ENCODE results near the gene ARID3A. TPM values are rescaled to one million over a fixed set of nuclear protein-coding genes. Genes with fewer than 3 reads are reported as not detected.

Gene ARID3A
- total and polyA plus RNA-seq, 8 donors: 20.6 to 35.7 (median 23.6) TPM

DNA sequence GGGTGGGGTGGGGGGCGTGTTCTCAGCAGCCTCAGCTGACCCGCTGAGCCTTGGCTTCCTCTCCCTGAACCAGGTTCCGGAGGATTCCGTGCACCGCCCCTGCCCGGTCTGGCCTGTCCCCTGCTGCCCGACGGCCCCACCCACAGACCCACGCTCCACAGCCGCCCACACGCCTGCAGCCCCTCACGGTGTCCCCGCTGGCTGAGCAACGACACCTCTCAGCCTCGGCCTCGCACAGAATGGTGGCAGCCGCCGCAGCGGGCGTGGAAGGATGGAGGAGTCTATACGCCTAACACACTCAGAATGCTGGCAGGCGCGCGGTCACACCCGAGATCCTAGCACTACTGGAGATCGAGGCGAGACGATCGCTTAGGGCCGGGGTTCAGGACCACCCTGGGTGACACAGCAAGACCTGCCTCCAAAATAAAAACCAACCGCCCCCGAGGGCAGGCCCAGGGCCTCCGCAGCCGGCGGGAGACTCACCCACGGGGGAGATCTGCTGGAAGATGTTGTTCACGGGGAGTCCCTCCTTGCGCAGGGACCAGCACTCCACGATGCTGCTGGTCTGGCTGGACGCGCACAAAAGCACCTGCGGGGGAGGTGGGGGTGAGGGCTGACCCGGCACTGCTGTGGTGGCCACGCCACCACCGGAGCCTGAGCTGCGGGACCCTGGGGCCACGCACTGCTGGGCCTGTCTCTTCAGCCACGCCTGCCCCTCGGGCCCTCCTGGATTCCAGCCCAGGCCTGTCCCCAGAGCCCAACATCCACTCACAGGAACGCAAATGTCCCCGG is 41.2 kb upstream of the ARID3A start:
- Histone ChIP-seq H3K36me3 (peaks cover 0 to 96% of the 10 kb centered on the region in 2 donors), H3K9me3 (no peaks in the 10 kb centered on the region), H3K4me1 (no peaks in the 10 kb centered on the region), H3K27ac (no peak overlapping the region), H3K4me3 (no peak overlapping the region), H3K27me3 (no peaks in the 10 kb centered on the region)
- TF ChIP-seq, protein P1, sequence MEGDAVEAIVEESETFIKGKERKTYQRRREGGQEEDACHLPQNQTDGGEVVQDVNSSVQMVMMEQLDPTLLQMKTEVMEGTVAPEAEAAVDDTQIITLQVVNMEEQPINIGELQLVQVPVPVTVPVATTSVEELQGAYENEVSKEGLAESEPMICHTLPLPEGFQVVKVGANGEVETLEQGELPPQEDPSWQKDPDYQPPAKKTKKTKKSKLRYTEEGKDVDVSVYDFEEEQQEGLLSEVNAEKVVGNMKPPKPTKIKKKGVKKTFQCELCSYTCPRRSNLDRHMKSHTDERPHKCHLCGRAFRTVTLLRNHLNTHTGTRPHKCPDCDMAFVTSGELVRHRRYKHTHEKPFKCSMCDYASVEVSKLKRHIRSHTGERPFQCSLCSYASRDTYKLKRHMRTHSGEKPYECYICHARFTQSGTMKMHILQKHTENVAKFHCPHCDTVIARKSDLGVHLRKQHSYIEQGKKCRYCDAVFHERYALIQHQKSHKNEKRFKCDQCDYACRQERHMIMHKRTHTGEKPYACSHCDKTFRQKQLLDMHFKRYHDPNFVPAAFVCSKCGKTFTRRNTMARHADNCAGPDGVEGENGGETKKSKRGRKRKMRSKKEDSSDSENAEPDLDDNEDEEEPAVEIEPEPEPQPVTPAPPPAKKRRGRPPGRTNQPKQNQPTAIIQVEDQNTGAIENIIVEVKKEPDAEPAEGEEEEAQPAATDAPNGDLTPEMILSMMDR (IDR thresholded peaks at IDR 0.05): no peak
- ATAC-seq (no peak), DNase-seq (no peak)
- intact Hi-C loops (cut with DNase I): no loop called here

DNA sequence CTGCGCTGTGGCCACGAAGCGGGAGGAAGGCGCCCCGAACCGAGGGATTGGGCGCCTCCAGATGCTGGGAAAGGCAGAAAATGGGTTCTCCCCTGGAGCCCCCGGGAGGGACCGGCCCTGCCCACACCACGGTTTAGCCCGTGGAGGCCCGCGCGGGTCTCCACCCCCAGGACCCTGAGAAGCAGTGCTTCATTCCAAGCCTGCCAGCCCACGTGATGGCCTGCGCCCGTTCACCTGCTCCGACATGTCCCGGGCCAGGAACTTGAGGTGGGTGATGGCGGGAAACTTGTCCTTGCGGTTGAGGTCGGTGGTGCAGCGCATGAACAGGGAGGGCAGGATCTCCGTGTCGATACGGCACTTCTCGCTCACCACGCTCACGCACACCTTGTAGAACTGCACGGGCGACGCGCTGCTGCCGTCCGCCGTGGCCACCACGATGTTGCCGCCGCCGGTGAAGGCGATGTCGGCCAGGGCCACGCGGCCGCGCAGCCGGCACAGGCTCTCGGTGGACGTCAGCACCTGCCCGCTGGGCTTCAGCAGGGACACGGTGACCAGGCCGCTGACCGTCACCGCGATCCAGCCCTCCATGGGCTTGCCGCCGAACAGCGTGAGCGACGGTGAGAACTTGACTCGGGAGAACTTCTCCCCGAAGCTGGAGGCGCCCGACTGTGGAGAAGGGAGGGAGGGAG is 40.2 kb upstream of the ARID3A start:
- ATAC-seq (no peak), DNase-seq (no peak)
- TF ChIP-seq, protein P1 (IDR thresholded peaks at IDR 0.05): no peak
- Histone ChIP-seq H3K4me1 (no peaks in the 10 kb centered on the region), H3K4me3 (no peak overlapping the region), H3K27ac (no peak overlapping the region), H3K9me3 (no peaks in the 10 kb centered on the region), H3K36me3 (peaks cover 0 to 96% of the 10 kb centered on the region in 2 donors), H3K27me3 (no peaks in the 10 kb centered on the region)
- intact Hi-C loops (cut with DNase I): no loop called here

DNA sequence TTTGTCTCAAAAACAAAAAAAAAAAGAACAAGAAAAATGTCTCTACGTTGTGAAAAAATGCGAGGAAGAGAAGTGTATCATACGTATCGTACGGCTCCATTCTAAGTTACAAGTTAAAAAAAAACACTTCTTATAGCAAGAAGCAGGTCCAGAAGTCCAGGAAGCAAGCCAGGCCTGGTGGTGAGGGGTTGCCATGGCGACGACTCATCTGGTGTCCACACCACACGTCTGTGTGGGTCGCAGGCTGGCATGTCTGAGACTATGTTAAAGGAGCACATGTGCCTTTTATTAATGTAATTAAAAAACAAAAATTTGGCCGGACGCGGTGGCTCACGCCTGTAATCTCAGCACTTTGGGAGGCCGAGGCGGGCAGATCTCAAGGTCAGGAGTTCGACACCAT is 38.8 kb upstream of the ARID3A start:
- TF ChIP-seq, protein P1 (IDR thresholded peaks at IDR 0.05): no peak
- H3K4me1 ChIP-seq: peaks cover 0 to 3% of the 10 kb centered on the region in 2 donors
- no peak overlapping the region for H3K4me3 ChIP-seq
- ATAC-seq (no peak), DNase-seq (no peak)
- H3K27ac ChIP-seq: no peak overlapping the region
- H3K9me3 ChIP-seq: no peaks in the 10 kb centered on the region
- H3K36me3 ChIP-seq: peaks cover 0 to 85% of the 10 kb centered on the region in 2 donors
- intact Hi-C loops (cut with DNase I): no loop called here
- H3K27me3 ChIP-seq: no peaks in the 10 kb centered on the region

DNA sequence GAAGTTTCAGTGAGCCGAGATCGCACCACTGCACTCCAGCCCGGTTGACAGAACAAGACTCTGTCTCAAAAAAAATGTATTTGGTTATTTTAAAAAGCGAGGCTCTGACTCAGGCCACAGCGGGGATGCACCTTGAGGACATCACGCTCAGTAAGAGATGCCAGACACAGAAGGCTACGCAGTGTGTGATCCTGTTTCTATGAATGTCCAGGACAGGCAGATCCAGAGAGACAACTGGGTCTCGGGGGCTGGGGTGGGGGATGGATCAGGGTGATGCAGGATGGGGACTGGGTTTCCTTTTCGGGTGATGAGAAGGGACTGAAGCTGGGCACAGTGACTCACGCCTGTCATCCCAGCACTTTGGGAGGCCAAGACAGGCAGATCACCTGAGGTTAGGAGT is 38.2 kb upstream of the ARID3A start:
- TF ChIP-seq, protein P1 (IDR thresholded peaks at IDR 0.05): no peak
- no peaks in the 10 kb centered on the region for H3K9me3 ChIP-seq
- H3K4me1 ChIP-seq: peaks cover 0 to 5% of the 10 kb centered on the region in 2 donors
- H3K27ac ChIP-seq: no peak overlapping the region
- intact Hi-C loops (cut with DNase I): no loop called here
- ATAC-seq (no peak), DNase-seq (no peak)
- H3K27me3 ChIP-seq: no peaks in the 10 kb centered on the region
- no peak overlapping the region for H3K4me3 ChIP-seq
- peaks cover 0 to 80% of the 10 kb centered on the region in 2 donors for H3K36me3 ChIP-seq

Measured in left lung (tissue), 10 donors.